Endodermal cell (in vitro differentiated cells): ENCODE measurements around the gene ILF3. TPM values are rescaled to one million over a fixed set of nuclear protein-coding genes. Genes with fewer than 3 reads are reported as not detected.

ENCODE experiments used
- DNase-seq: peaks from one replicate; pipeline ENCODE4 v3.0.0-alpha.2; 2017
- H3K27ac ChIP-seq: 2 replicates; pipeline ENCODE4 v1.5.1; 2013; ENCODE audit warnings: mild to moderate bottlenecking, low read depth, low read length, moderate library complexity
- H3K27me3 ChIP-seq: 2 replicates; pipeline ENCODE4 v1.6.1; 2013; ENCODE audit warnings: mild to moderate bottlenecking, low read length, moderate library complexity; ENCODE audit not compliant: insufficient read depth, control insufficient read depth, poor library complexity, severe bottlenecking
- H3K36me3 ChIP-seq: 2 replicates; pipeline ENCODE4 v1.7.0; 2013; ENCODE audit warnings: mild to moderate bottlenecking, low read length, moderate library complexity; ENCODE audit not compliant: control insufficient read depth, insufficient read depth
- H3K4me1 ChIP-seq: one replicate; pipeline ENCODE4 v1.7.0; 2013; ENCODE audit warnings: low read length; ENCODE audit not compliant: control insufficient read depth, insufficient read depth
- H3K4me3 ChIP-seq: 2 replicates; pipeline ENCODE4 v1.5.1; 2013; ENCODE audit warnings: mild to moderate bottlenecking, low read length, moderate library complexity
- H3K9ac ChIP-seq: 2 replicates; pipeline ENCODE4 v1.6.1; 2013; ENCODE audit warnings: mild to moderate bottlenecking, low read length, moderate library complexity; ENCODE audit not compliant: poor library complexity, severe bottlenecking; ENCODE audit errors: extremely low read depth
- H3K9me3 ChIP-seq: 2 replicates; pipeline ENCODE4 v1.6.1; 2013; ENCODE audit warnings: mild to moderate bottlenecking, low read length, moderate library complexity; ENCODE audit not compliant: control insufficient read depth
- H3K27ac Mint-ChIP-seq: 2 replicates; pipeline ENCODE4 v1.8.0; 2020; ENCODE audit warnings: mixed read lengths
- H3K27me3 Mint-ChIP-seq: 2 replicates; pipeline ENCODE4 v1.8.0; 2021; ENCODE audit warnings: mild to moderate bottlenecking, mixed read lengths; ENCODE audit not compliant: insufficient read depth
- H3K36me3 Mint-ChIP-seq: 2 replicates; pipeline ENCODE4 v1.8.0; 2020; ENCODE audit warnings: low read depth, mixed read lengths
- H3K4me1 Mint-ChIP-seq: 2 replicates; pipeline ENCODE4 v1.8.0; 2020; ENCODE audit warnings: mixed read lengths
- H3K4me3 Mint-ChIP-seq: 2 replicates; pipeline ENCODE4 v1.8.0; 2020; ENCODE audit warnings: mild to moderate bottlenecking, moderate library complexity, mixed read lengths
- H3K9me3 Mint-ChIP-seq: 2 replicates; pipeline ENCODE4 v1.8.0; 2020; ENCODE audit warnings: mild to moderate bottlenecking, mixed read lengths
- CTCF ChIP-seq: fragments of 200-600 bp; sonication (generic); conservative IDR thresholded peaks from 2 replicates; pipeline ENCODE4 v1.5.0; 2021; ENCODE audit warnings: antibody characterized with exemption, mild to moderate bottlenecking
- WGBS, 2 experiments: methylation state at CpG; one replicate each; pipeline versions ENCODE4 v1.1.5 to v1.1.7; 2013; ENCODE audit warnings: missing lambda C conversion rate in 2 of 2, mixed read lengths in 1 of 2; ENCODE audit not compliant: insufficient coverage in 1 of 2, insufficient read length in 1 of 2; 5-methylcytosine and 5-hydroxymethylcytosine counted together
- total RNA-seq, 2 donors: library from RNA; stranded (reverse); fragmentation: NEBNext Ultra II Directional in 1 of 2; extraction: Animal tissue kit (Norgen Biotek cat#: 25700) in 1 of 2; gene quantifications; 2 replicates in 1 of 2; 3 replicates in 1 of 2; pipeline ENCODE4 v1.2.1, GENCODE V29; 2021

The ILF3 gene
- total RNA-seq, 2 donors from 2014 or later = 625 to 629 TPM

- Histone ChIP-seq H3K27ac (no peak overlapping the region), H3K9ac (no peak overlapping the region), H3K36me3 (peaks cover 76% of the 10 kb centered on the region), H3K4me3 (no peak overlapping the region), H3K9me3 (no peaks in the 10 kb centered on the region), H3K4me1 (no peaks in the 10 kb centered on the region), H3K27me3 (no peaks in the 10 kb centered on the region)
- TF ChIP-seq CTCF = no peak
- 93 to 96% methylated on average over 6 to 7 of the region's 7 CpGs for WGBS, 2 experiments
- H3K27ac Mint-ChIP-seq = peak overlapping the region; percentile 77
- H3K27me3 Mint-ChIP-seq = no peaks in the 10 kb centered on the region
- no peak overlapping the region for H3K4me3 Mint-ChIP-seq
- DNase-seq = no peak
- H3K36me3 Mint-ChIP-seq = peaks cover 66% of the 10 kb centered on the region
- H3K4me1 Mint-ChIP-seq = peaks cover 9% of the 10 kb centered on the region
- no peaks in the 10 kb centered on the region for H3K9me3 Mint-ChIP-seq
These were observed 36.2 kb downstream of the ILF3 start for GRCh38 chr19:10690341-10690781.

- TF ChIP-seq CTCF = no peak
- Histone ChIP-seq H3K27me3 (no peaks in the 10 kb centered on the region), H3K27ac (no peak overlapping the region), H3K4me3 (no peak overlapping the region), H3K9me3 (no peaks in the 10 kb centered on the region), H3K9ac (no peak overlapping the region), H3K4me1 (no peaks in the 10 kb centered on the region), H3K36me3 (peaks cover 68% of the 10 kb centered on the region)
- peaks cover 60% of the 10 kb centered on the region for H3K36me3 Mint-ChIP-seq
- no peak overlapping the region for H3K27ac Mint-ChIP-seq
- WGBS, 2 experiments = 95 to 100% methylated on average over 14 to 23 of the region's 23 CpGs
- no peaks in the 10 kb centered on the region for H3K9me3 Mint-ChIP-seq
- H3K4me1 Mint-ChIP-seq = peaks cover 11% of the 10 kb centered on the region
- no peak for DNase-seq
- H3K27me3 Mint-ChIP-seq = no peaks in the 10 kb centered on the region
- H3K4me3 Mint-ChIP-seq = no peak overlapping the region
These were observed 37.2 kb downstream of the ILF3 start for GRCh38 chr19:10691178-10691881.

- H3K36me3 ChIP-seq = peaks cover 62% of the 10 kb centered on the region
- no peak overlapping the region for H3K27ac Mint-ChIP-seq
- H3K4me1 Mint-ChIP-seq = peaks cover 11% of the 10 kb centered on the region
These were observed 37.7 kb downstream of the ILF3 start for GRCh38 chr19:10691883-10692282.

More at GRCh38 chr19:10691883-10692282, 37.7 kb downstream of the ILF3 start:
- no peak for TF ChIP-seq CTCF
- Histone ChIP-seq H3K9me3 (no peaks in the 10 kb centered on the region), H3K27me3 (no peaks in the 10 kb centered on the region), H3K27ac (no peak overlapping the region), H3K4me3 (no peak overlapping the region), H3K4me1 (no peaks in the 10 kb centered on the region), H3K9ac (no peak overlapping the region)
- Mint-ChIP-seq H3K27me3 (peaks cover 2% of the 10 kb centered on the region), H3K9me3 (no peaks in the 10 kb centered on the region), H3K36me3 (peaks cover 55% of the 10 kb centered on the region), H3K4me3 (no peak overlapping the region)
- DNase-seq = peak; percentile 59
- WGBS, 2 experiments = 98 to 100% methylated on average over 5 of the region's 5 CpGs
